ENCODE data around the gene CLPX. TPM values are rescaled to one million over a fixed set of nuclear protein-coding genes. Genes with fewer than 3 reads are reported as not detected.
A peak's percentile ranks its signal among the peaks of the same experiment; 100 is the strongest.

CLPX gene
- total RNA-seq, 6 experiments from 2014 or later, result 57.6 to 80.9 (median 72.8) TPM

DNA sequence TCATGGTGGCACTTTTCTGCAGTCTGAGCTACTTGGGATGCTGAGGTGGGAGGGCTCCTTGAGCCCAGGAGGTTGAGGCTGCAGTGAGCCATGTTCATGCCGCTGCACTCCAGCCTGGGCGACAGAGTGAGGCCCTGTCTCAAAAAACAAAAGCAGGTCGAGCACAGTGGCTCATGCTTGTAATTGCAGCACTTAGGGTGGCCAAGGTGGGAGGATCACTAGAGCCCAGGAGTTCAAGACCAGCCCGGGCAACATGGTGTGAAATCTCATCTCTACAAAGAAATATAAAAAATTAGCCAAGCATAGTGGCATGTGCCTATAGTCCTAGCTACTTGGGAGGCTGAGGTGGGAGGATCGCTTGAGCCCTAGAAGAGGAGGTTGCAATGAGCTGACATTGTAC, 80.1 kb downstream of the CLPX start:
- no peak overlapping the region for H3K4me3 ChIP-seq
- no peaks in the 10 kb centered on the region for H3K27me3 ChIP-seq
- peaks cover 0 to 17% (median 0%) of the 10 kb centered on the region in 4 donors for H3K36me3 ChIP-seq
- intact Hi-C loops (cut with DNase I), result no loop called here
- TF ChIP-seq POLR2A (IDR thresholded peaks at IDR 0.05), result no peak
- TF ChIP-seq CTCF (IDR thresholded peaks at IDR 0.05), result no peak
- no peaks in the 10 kb centered on the region for H3K4me1 ChIP-seq
- WGBS (ENCODE audit: insufficient coverage, low coverage, low lambda C conversion rate, missing lambda C conversion rate), result 94% methylated on average over 3 of the region's 5 CpGs
- ATAC-seq (no peak), DNase-seq (no peak)
- no peaks in the 10 kb centered on the region for H3K9me3 ChIP-seq
- H3K27ac ChIP-seq, result no peak overlapping the region

GRCh38 chr15:65102912-65103311, 82.2 kb downstream of the CLPX start:
- Histone ChIP-seq H3K27me3 (no peaks in the 10 kb centered on the region), H3K4me3 (no peak overlapping the region), H3K36me3 (peaks cover 0 to 36% (median 9%) of the 10 kb centered on the region in 4 donors), H3K27ac (no peak overlapping the region), H3K9me3 (no peaks in the 10 kb centered on the region), H3K4me1 (no peaks in the 10 kb centered on the region)
- DNase-seq (no peak), ATAC-seq (no peak)
- WGBS (ENCODE audit: insufficient coverage, low coverage, low lambda C conversion rate, missing lambda C conversion rate), result 94% methylated on average over 3 of the region's 3 CpGs
- intact Hi-C loops (cut with DNase I), result loop anchor here in 1 of 2 donors (5.0 kb wide), 2 partner anchors 51 to 71 kb away; no protein-coding TSS in a partner anchor
- TF ChIP-seq CTCF (IDR thresholded peaks at IDR 0.05) (no peak), POLR2A (IDR thresholded peaks at IDR 0.05) (no peak)

DNA sequence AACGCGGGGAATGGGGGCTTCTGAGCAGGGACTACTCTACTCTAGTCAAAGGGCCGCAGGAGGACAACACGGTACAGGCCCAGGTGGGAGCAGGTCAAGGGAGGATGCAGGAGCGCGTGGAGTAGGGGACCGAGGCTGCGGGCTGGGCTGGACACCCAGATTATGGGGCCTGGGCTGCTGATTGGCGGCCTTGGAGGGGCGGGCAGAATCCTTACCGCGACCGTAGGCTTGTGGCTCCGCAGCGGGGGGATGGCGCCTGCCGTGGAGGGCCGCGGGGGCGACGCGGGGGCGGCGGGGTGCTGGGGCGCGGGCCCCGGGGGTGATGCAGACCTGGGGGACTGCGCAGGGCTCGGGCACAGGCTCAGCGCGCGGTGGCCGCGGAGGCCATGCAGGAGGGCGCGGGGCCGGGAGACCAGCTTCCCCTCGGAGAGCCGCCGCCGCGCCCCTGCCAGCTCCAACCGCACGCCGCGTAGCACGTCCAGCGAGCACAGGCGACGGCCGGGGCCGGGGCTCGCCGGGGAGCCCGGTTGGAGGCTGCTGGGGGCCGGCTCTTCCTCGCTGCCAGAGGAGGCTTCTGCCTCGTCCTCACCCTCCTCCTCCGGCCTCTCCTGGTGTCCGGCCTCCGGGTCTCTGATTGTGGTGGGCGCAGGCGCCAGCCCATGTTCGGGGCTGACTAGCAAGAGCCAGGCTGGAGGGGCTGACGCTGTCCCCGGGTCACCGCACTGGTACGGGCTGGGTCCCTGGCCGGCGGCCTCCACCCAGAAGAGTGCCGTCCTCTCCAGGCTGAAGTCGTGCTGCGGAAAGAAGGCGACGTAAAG, 83.0 kb downstream of the CLPX start:
- H3K4me1 ChIP-seq, result no peaks in the 10 kb centered on the region
- intact Hi-C loops (cut with DNase I), result loop anchor here in 1 of 2 donors (5.0 kb wide), 2 partner anchors 50 to 70 kb away; no protein-coding TSS in a partner anchor
- H3K36me3 ChIP-seq, result peaks cover 0 to 36% (median 11%) of the 10 kb centered on the region in 4 donors
- no peaks in the 10 kb centered on the region for H3K9me3 ChIP-seq
- TF ChIP-seq POLR2A (IDR thresholded peaks at IDR 0.05), result no peak
- no peak for TF ChIP-seq CTCF (IDR thresholded peaks at IDR 0.05)
- DNase-seq (no peak), ATAC-seq (peak in 3 of 4 donors; percentile 12 to 19 (median 13))
- no peak overlapping the region for H3K27ac ChIP-seq
- 69% methylated on average over 5 of the region's 75 CpGs for WGBS (ENCODE audit: insufficient coverage, low coverage, low lambda C conversion rate, missing lambda C conversion rate)
- no peaks in the 10 kb centered on the region for H3K27me3 ChIP-seq
- no peak overlapping the region for H3K4me3 ChIP-seq

GRCh38 chr15:65101411-65101890, 83.7 kb downstream of the CLPX start:
- no peaks in the 10 kb centered on the region for H3K9me3 ChIP-seq
- H3K36me3 ChIP-seq, result peaks cover 0 to 36% (median 11%) of the 10 kb centered on the region in 4 donors
- intact Hi-C loops (cut with DNase I), result loop anchor here in 1 of 2 donors (5.0 kb wide), 2 partner anchors 49 to 69 kb away; no protein-coding TSS in a partner anchor
- DNase-seq (peak in 2 of 3 donors; percentile 67 to 77), ATAC-seq (peak; percentile 74 to 94 (median 82))
- no peaks in the 10 kb centered on the region for H3K27me3 ChIP-seq
- TF ChIP-seq CTCF (IDR thresholded peaks at IDR 0.05), result peak; percentile 74 to 88 (median 80)
- no peak for TF ChIP-seq POLR2A (IDR thresholded peaks at IDR 0.05)
- no peaks in the 10 kb centered on the region for H3K4me1 ChIP-seq
- WGBS (ENCODE audit: insufficient coverage, low coverage, low lambda C conversion rate, missing lambda C conversion rate), result 24% methylated on average over 9 of the region's 9 CpGs
- H3K27ac ChIP-seq, result no peak overlapping the region
- H3K4me3 ChIP-seq, result no peak overlapping the region

Measured in right lobe of liver (tissue), 6 donors.